Measurements from ENCODE around the gene IFIT2.
"Not testable (repeated sequence)": the region's sequence is repeated elsewhere in the genome, so short reads cannot be mapped to it uniquely, and the experiment has no call there.

IFIT2 gene

DNA sequence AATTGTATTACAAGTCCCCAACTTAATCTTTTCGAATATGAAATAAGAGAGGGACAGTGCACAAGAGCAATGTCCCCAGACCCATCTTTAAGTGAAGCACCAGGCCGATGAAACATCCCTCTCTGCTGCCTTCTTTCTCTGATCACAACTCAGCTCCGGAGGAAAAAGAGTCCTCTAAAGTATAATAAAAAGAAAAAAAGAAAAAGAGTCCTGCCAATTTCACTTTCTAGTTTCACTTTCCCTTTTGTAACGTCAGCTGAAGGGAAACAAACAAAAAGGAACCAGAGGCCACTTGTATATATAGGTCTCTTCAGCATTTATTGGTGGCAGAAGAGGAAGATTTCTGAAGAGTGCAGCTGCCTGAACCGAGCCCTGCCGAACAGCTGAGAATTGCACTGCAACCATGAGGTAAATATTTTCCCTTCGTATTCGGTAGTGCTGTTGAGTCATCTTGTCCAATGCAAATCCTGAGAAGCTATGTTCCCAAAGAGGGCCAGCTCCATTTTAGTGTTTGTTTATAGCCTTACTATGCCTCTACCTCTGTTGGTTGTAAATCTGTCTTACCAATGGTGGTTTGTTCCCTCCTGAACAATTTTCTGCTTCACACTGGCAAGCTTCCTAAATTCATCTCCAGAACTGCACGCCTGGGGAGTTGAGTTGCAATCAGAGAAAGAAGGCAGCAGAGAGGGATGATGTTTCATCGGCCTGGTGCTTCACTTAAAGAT is at the start of gene IFIT2:
IFIT2 (plus strand) TSS at position 326 of the 725 bp plus-strand sequence; CDS start at position 404, 78 bp downstream.
- H3K4me3 ChIP-seq (replicated peaks; ENCODE audit: low read depth, low read length) = peak within 1 kb of the TSS; percentile 45
- TF ChIP-seq, protein P1, sequence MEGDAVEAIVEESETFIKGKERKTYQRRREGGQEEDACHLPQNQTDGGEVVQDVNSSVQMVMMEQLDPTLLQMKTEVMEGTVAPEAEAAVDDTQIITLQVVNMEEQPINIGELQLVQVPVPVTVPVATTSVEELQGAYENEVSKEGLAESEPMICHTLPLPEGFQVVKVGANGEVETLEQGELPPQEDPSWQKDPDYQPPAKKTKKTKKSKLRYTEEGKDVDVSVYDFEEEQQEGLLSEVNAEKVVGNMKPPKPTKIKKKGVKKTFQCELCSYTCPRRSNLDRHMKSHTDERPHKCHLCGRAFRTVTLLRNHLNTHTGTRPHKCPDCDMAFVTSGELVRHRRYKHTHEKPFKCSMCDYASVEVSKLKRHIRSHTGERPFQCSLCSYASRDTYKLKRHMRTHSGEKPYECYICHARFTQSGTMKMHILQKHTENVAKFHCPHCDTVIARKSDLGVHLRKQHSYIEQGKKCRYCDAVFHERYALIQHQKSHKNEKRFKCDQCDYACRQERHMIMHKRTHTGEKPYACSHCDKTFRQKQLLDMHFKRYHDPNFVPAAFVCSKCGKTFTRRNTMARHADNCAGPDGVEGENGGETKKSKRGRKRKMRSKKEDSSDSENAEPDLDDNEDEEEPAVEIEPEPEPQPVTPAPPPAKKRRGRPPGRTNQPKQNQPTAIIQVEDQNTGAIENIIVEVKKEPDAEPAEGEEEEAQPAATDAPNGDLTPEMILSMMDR (IDR thresholded peaks at IDR 0.05; ENCODE audit: low read depth, low read length, missing control alignments) = no peak
- DNase-seq (ENCODE audit: extremely low read depth, low read depth) = no peak

DNA sequence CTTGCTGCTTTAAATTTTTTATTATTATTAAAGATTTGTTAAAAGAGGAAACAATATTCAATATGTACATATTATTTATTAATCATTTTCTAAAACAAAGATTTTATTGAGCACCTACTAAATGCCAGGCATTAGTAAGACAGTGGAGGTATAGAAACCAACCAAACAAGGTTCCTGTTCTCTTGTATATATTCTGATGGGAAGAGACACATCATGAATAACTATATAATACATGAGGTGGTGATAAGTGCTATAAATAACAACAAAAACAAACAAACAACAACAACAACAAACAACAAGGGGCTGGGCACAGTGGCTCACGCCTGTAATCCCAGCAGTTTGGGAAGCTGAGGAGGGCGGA is 49.6 kb upstream of the IFIT2 start:
- no peak for DNase-seq (ENCODE audit: extremely low read depth, low read depth)
- TF ChIP-seq, protein P1 (IDR thresholded peaks at IDR 0.05; ENCODE audit: low read depth, low read length, missing control alignments) = no peak
- H3K4me3 ChIP-seq (replicated peaks; ENCODE audit: low read depth, low read length) = peak overlapping the region; percentile 77; the same call in 1 of the 2 replicates

DNA sequence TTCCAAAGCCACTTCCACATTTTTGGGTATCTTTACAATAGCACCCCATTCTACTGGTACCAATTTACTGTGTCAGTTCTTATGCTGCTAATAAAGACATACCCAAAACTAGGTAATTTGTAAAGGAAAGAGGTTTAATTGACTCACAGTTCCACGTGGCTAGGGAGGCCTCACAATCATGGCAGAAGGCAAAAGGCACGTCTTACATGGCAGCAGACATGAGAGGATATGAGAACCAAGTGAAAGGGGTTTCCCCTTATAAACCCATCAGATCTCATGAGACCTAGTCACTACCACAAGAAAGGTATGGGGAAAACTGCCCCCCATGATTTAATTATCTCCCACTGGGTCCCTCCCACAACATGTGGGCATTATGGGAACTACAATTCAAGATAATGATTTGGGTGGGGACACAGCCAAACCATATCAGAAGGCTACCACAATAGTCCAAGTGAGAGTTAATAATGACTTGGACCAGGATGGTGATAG is 46.7 kb upstream of the IFIT2 start:
- H3K4me3 ChIP-seq (replicated peaks; ENCODE audit: low read depth, low read length); DNase-seq (ENCODE audit: extremely low read depth, low read depth): not testable (repeated sequence)

- no peak for DNase-seq (ENCODE audit: extremely low read depth, low read depth)
- TF ChIP-seq, protein P1 (IDR thresholded peaks at IDR 0.05; ENCODE audit: low read depth, low read length, missing control alignments) = no peak
- H3K4me3 ChIP-seq (replicated peaks; ENCODE audit: low read depth, low read length) = no peak overlapping the region
These were observed 46.1 kb upstream of the IFIT2 start for GRCh38 chr10:89255793-89256192.

DNA sequence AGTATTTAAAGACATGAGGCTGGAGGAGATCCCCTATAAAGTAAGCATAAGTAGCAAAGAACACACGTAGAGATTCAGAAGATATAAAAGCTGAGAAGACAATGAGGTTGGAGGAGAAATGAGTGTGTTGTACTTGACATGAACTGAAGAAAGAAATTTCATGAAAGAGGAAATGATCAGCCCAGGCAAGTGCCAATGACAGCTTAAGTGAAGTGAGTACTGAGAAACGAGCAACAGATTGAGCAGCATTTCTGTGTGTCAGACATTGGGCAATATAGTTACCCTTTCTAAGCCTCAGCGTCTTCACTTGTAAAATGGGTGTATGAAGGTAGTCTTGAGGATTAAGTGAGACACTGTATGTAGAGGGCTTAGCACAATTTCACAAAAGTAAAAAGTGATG is 45.5 kb upstream of the IFIT2 start:
- TF ChIP-seq, protein P1 (IDR thresholded peaks at IDR 0.05; ENCODE audit: low read depth, low read length, missing control alignments) = no peak
- DNase-seq (ENCODE audit: extremely low read depth, low read depth) = no peak
- no peak overlapping the region for H3K4me3 ChIP-seq (replicated peaks; ENCODE audit: low read depth, low read length)

DNA sequence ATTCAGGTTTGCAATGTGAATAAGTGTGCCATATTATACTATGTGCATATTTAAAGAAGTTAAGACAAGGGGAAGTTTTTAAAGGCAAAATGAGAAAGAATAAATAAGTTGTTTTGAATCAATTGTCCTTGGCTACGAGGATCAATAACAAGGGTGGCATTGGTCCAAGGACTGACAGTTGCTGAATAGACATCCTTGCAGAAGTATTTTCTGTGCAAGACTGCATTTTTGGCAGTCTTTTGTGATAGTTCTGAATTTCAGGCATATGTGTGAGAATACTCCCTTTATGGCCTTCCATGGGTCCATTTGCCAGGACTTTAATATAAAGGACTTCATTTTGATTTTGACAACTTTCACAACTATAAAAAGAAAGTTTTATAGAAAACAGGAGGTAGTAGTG is 44.9 kb upstream of the IFIT2 start:
- H3K4me3 ChIP-seq (replicated peaks; ENCODE audit: low read depth, low read length) = no peak overlapping the region
- DNase-seq (ENCODE audit: extremely low read depth, low read depth) = no peak
- TF ChIP-seq, protein P1 (IDR thresholded peaks at IDR 0.05; ENCODE audit: low read depth, low read length, missing control alignments) = no peak

- H3K4me3 ChIP-seq (replicated peaks; ENCODE audit: low read depth, low read length) = no peak overlapping the region
- DNase-seq (ENCODE audit: extremely low read depth, low read depth) = no peak
- TF ChIP-seq, protein P1 (IDR thresholded peaks at IDR 0.05; ENCODE audit: low read depth, low read length, missing control alignments) = no peak
These were observed 44.3 kb upstream of the IFIT2 start for GRCh38 chr10:89257581-89257980.
